TTC549 (cell line): Measurements from ENCODE around the gene TEX264.

Experiments used
- FAIRE-seq: peaks from 2 replicates; lab custom pipeline; 2012; peaks lifted over from hg19 to GRCh38; lab: Jason Lieb, UNC

TEX264 gene

GRCh38 chr3:51675201-51675611 is 4.2 kb downstream of the TEX264 start:
- no peak for FAIRE-seq

DNA sequence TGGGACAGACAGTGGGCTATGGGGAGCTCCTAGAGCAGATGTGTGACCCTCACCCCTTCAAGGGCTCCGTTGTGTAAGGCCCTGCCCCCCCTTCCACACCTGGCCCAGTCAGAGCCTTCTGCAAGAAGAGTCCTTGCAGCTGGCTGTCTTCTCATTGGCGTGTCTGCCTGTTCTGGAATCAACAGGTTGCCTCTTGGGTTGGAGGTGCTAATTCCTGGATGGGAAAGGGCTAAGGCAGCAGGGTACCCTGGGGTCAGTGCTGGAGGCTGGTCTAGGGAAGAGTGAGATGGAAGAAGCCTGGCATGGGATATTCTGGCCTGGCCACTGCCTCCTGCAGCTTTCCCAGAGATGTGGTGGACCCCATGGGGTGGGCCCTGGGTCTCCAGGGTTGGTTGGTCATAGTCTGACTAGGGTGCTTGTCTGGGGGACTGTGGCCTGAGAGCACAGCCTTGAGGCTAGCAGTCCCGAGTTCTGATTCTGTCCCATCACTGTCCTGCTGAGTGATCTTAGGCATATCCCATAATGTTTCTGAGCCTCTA is 5.1 kb downstream of the TEX264 start:
- FAIRE-seq = no peak

DNA sequence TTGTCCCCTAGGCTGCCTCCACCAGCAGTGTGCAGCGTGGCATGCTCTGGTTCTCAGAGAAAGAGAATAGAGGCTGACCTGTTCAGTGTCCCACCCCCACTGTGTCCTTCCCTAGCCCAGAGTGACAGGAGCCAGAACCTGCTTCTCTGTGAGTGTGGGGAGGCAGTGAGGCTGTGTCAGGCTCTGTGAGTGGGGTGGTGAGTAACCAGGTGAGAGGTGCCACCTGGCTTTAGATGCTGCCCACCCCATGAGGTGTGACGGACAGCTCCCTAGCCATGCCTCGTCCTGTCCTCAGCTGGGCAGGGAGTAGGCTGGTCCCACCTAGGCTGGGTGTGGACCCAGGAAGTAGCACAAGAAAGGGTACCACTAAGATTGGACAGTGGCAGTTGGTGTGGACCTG is 6.3 kb downstream of the TEX264 start:
- no peak for FAIRE-seq

DNA sequence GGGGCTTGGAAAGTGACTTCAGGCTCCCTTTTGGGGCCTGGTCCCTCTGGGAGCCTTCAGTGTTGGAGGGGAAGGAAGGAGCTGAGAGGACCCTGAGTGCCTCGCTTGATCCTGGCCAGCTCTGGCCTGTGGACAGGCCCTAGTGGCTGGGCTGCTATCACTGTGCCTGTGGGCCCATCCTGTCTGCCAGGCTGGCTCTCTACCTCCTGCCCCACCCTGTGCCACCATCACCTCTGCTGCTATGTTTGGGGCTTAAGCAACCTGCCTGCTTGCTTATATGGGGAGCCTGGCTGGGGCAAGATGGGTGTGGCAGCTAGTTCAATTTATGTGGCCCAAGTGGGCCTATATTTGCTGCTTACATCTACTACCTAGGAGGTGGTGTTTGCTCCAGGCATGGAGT is 7.1 kb downstream of the TEX264 start:
- FAIRE-seq = no peak

GRCh38 chr3:51678641-51679040 is 7.6 kb downstream of the TEX264 start:
- no peak for FAIRE-seq

DNA sequence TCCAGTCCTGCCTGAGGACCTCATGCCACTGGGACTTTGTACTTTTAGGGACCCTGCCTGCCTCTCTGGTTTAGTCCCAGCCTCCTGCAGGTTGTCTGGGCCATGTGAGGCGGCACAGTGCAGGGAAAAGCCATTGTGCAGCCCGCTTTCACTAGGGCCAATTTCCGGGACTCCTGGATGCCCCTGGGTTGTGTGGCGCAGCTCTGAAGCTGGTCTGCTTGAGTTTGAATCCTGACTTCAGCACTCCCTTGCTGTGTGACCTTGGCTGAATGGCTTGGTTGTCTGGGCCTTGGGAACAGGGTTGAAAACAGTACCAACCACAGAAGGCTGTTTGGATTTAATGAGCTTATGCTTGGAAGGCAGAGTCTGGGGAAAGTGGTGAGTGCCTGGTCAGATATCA is 8.3 kb downstream of the TEX264 start:
- no peak for FAIRE-seq

DNA sequence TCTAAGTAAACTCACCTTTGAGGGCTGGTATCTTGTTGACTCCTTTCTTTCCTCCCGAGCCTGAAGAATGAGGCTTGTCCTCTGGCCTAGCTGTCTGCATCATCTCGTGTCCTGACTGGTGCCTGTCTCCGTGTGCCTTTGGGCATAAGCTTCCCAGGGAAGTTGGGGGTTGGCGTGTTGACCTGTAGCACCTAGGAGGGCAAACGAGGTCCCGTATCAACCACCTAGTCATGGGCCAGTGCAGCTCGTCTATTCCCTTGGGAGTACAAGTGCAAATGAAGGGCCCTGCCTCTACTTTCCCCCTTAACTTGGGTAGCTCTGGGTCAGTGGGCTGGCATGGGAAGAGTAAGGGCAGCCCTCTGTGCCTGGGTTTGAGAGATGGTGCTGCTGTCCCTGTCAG is 8.7 kb downstream of the TEX264 start:
- no peak for FAIRE-seq

DNA sequence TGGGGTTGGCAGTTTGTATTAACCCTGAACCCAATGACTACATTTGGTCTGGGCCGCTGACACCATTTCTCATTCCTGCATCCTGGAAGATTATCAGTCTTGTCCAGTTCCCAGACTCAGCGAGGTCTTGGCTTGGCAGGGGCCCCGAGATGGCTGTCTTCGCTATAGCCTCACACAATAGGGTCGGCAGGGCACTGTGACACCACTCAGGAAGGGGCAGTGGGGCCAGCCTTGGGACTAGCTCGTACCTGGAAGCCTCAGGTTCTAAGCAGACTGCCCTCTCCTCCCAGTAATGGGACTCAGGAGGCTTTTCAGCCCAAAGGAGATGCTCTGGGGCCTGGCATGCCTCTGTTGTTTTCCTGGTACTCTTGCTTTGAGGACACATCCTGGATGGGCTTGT is 9.1 kb downstream of the TEX264 start:
- FAIRE-seq = no peak

- FAIRE-seq = no peak
These were observed 9.7 kb downstream of the TEX264 start for GRCh38 chr3:51680663-51681230.

GRCh38 chr3:51681453-51681852 is 10.4 kb downstream of the TEX264 start:
- no peak for FAIRE-seq

DNA sequence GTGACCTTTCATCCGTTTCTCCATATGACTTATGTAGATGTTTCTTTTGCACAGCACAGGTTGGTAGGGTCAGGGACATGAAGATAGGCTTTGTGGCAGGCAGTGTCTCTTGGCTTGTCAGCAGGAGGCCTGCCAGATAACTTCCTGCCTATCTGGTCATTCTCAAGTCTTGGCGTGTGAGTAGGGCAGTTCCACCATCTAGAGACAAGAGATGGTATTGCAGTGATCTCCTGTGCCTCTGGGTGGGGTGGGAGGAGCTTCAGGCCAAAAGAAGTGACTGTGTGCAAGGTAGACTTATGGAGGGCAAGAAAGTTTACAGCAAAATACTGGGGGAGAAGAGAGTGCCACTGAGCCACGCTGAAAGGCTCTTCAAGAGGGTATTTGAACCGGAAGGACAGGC is 11.0 kb downstream of the TEX264 start:
- FAIRE-seq = peak; percentile 5

DNA sequence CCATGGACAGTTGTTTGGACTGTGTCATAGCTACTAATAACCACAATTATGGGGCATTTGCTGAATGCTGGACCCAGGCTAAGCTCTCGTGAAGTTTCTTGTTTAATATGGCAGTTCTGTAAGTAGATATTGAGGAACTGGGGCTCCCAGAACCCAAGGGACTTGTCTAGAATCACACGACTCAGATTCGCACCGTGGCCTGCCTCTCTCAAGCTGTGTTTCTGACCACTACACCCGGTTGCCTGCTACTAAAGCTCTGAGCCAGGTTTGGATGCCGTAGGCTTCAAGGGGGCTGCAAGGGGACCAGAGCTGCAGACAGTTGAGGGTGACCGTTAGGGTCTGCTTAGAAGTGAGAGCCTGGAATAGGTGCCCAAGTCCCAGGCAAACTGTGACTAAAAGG is 11.5 kb downstream of the TEX264 start:
- no peak for FAIRE-seq

DNA sequence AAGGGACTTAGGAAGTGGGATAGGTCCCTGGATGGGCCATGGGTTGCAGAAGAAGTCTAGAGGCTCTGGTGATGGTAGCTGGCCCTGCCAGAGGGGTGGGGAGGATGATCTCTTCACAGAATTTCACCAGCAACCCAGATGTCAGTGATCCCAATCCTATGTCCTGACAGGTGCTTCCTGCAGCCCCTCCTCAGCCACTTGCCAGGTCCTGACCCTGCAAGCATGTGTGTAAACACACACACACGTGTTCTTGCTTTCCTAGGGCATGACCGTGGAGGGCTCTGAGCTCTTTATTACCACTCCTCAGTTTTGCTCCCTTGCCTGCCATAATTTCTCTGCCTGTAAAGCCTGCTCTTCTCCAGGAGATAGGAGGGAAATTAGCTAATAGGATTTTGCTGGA is 12.5 kb downstream of the TEX264 start:
- FAIRE-seq = no peak

DNA sequence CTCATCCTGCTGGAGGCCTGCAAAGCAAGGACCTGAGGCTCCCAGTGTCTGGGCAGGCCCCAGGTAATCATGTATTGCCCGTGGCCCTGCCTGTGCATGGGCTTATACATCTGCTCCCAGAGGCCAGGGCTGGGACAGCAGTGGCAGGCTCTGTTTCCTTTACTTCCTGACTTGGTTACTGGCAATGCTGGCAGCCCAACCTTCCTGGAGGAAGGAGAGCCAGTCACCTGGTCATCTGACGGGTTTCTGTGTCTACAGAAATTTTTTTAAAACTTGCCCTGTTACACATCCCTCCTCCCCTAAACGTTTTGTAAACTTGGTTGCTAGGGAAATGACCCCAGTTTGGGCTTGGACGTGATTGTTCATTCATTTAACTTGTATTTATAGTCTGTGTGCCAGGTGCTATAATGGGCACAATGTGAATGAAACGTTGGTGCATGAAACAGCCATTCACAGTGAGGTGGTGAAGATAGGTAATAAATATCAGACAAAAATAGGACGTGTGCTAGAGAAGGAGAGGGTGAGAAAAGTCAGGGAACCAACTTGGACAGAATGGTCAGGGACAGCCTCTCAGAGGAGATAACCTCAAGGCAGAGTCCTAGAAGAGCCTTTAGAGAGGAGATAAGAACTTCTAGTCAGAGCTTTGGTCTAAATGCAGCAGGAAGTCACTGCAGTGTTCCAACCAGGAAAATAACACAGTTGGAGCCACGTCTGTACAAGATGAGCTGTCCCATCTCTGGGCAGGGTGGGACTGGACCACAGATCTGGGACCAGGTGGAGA is 14.1 kb downstream of the TEX264 start:
- FAIRE-seq = no peak

DNA sequence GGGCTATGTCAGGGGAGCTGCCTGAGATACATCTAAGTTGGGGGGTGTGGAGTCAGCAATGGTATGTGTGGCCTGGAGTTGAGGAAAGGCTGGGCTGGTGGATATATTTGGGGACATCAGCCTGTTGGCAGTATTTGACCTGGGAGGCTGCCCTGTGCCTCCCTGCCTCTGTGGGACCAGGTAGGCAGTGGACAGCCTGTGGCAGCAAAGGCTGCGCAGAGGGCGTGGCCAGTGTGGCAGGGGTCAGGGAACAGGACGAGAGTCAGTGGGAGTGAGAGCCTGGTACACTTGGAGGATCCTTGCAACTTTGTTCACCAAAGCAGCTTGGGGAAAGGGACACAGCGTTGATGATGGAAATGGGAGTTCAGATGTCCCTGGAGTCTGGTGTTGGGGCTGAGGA is 15.0 kb downstream of the TEX264 start:
- no peak for FAIRE-seq

- FAIRE-seq = no peak
These were observed 15.6 kb downstream of the TEX264 start for GRCh38 chr3:51686512-51687215.

DNA sequence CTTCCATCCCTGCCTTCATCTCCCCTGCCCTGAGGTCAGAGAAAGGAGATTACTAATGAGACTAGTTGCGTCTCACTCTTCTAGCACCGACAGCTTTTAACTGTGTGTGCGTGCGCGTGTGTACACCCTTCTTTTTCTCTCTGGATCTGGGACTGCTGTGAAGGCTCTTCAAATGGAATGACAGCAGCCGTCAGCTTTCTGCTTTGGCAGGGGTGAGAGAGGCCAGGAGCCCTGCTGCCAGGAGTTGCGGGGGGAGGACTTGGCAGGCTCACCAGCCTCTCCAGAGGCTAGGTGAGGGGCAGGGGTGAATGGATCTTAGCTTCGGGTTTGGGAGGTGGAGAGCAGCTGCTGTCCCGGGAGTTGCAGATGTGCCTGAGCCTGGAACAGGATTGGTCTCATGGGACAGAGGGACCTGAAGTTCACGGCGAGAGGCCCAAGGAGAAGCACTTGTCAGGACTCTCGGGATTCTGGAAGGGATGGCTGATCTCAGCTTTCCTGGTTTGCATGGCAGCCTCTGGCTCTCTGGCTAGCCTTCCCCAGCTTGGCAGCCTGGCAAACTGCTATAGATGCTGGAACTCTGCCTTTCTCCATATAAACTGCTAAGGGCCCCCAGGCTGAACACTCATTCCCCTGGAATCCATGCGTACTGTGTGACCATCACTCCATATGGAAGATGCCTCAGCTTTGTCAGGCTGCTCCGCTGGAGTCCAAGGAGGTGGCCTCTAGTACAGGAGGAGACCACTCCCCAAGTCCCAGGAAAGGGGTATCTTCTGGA is 16.6 kb downstream of the TEX264 start:
- FAIRE-seq = no peak

- FAIRE-seq = no peak
These were observed 17.2 kb downstream of the TEX264 start for GRCh38 chr3:51688206-51688600.

DNA sequence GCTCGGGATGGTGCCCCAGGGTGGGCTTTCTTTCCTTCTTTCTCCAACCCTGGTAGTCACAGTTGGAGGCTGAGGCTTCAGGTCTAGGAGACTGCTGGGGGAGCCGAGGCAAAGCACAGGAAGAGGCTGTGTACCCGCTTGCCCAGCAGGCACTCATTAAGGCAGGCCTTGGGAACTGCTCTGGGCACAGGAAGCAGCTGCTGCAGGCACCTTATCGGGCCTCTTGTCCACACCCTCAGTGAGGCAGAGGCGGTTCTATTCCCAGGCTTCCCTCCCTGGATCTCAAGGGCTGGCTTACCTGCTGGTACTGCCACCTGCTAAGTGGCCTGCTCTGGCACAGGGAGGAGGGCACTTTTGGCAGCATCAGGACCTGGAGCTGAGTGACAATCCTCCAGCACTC is 20.0 kb downstream of the TEX264 start:
- FAIRE-seq = no peak

DNA sequence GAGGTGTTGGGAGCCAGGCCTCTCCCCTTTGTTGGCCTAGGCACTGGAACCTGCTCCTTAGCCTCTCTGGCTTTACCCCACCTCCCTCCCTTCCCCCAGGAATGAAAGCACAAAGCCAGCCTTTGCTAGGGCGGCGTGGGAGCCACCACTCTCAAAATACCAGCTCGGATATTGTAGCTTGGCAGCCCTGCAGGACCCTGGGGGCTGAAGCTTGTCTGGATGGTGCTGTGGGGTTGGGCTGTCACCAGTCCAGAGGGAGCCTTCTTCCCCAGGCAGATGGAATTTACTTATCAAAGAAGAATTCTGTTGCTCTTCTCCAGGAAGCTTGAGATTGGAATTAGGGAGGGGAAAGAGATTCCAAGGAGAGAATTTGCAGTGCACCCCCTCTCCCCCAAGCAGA is 20.9 kb downstream of the TEX264 start:
- FAIRE-seq = no peak

DNA sequence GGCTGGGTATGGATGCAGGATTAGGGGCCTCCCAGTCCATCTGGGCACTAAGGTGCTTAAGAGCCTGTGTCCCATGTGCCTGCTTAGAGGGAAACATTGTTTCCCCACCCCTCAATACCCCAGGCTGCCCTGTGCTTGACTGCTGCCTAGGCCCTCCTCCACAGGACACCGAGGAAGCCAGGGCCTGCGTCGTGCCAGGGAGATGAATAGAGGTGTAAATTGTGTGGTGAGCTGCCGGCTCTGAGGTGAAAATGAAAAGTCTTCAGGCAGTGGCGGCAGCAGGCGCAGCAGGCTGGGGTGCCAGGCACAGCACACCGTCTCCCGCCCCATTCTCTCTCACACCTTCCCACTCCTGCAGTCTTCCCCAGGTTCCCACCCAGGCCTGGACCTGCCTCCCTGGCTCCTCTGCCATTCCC is 21.9 kb downstream of the TEX264 start:
- FAIRE-seq = no peak

DNA sequence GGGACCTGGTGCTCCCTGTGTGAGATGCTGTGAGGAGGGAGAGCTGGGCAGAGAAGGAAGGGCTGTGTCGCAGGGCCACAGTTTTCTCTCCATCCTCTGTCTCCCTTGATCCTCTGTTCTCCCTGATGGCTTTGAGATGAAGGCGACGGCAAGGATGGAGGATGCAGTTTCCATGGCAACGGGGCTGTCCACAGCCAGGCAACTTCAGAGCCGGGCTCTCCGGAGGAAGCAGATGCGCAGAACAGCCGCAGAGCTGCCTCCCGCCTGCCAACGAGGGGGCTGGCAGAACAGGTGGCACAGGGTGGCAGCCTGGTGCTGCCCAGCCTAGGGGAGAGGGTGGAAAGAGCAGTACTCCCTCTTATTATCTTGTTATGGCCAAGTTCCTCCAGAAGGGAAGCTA is 25.9 kb downstream of the TEX264 start:
- FAIRE-seq = no peak

GRCh38 chr3:51698209-51698608 is 27.2 kb downstream of the TEX264 start:
- FAIRE-seq = no peak
